GM12865 (cell line): Measurements from ENCODE around the gene NR6A1.
"Not testable (repeated sequence)": the region's sequence is repeated elsewhere in the genome, so short reads cannot be mapped to it uniquely, and the experiment has no call there.

Source experiments
- DNase-seq: peaks from one replicate; pipeline ENCODE4 v3.0.0; 2010; ENCODE audit warnings: low read depth
- H3K4me3 ChIP-seq: 2 replicates; pipeline ENCODE4 v1.5.1; 2011; ENCODE audit warnings: mild to moderate bottlenecking, low read depth, low read length, control low read depth
- TF ChIP-seq, protein P1 (sequence below): IDR thresholded peaks from 2 replicates; pipeline ENCODE4 v1.5.1; 2011; ENCODE audit warnings: low read length, control low read depth, low read depth, inconsistent platforms; ENCODE audit not compliant: insufficient read depth; ENCODE audit errors: missing control alignments

The NR6A1 gene

DNA sequence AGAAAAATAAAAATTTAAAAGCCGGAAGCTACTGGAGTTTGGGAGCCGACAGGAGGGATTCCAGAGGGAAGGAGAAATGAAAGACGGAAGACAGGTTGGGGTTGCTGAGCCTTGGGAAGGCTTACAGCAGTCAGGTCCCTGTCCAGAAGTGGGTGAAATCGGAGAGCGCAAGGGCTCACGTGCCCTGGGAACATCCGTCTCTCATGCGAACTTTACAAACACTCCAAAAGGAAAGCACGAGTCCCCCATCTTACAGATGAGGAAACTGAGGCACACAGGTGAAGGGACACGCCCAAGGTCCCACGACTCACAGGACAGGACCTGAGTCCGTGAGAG lies 5.5 kb upstream of the NR6A1 start:
- TF ChIP-seq, protein P1, sequence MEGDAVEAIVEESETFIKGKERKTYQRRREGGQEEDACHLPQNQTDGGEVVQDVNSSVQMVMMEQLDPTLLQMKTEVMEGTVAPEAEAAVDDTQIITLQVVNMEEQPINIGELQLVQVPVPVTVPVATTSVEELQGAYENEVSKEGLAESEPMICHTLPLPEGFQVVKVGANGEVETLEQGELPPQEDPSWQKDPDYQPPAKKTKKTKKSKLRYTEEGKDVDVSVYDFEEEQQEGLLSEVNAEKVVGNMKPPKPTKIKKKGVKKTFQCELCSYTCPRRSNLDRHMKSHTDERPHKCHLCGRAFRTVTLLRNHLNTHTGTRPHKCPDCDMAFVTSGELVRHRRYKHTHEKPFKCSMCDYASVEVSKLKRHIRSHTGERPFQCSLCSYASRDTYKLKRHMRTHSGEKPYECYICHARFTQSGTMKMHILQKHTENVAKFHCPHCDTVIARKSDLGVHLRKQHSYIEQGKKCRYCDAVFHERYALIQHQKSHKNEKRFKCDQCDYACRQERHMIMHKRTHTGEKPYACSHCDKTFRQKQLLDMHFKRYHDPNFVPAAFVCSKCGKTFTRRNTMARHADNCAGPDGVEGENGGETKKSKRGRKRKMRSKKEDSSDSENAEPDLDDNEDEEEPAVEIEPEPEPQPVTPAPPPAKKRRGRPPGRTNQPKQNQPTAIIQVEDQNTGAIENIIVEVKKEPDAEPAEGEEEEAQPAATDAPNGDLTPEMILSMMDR, result no peak

DNA sequence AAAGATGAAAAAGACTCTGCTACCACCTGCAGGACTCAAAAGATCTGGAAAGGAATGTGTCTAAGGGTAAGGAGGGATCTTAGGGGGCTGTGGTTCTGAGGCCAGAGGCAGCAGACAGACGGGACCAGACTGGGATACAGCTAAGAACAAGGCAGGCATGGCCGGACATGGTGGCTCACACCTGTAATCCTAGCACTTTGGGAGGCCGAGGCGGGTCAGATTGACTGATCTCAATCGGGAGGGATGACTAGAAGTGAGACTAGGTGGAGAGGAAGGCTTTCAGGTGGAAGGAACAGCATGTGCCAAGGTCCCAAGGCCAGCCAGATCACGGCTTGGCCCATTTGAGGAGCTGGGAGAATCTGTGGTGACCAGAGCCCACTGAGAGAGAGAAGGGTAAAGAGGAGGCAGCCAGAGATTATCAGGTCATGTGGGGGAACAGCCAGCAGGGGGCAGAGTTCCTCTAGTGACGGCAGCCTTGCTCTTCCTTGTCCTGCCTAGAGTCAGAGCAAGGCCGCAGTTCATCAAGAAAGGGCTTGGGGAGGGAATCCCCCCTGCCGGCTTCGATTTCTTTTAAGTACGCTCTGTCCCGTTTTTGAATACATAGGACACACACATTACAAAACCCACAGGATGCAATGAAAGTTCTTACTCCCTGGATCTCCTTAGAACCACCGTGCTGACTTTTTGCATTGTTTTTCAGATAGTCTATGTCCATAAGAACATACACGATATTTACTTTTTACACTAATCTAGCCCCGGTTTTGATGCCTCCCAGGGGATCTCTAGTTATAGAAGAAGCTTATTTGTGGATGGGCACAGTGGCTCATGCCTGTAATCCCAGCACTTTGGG lies 3.2 kb upstream of the NR6A1 start:
- peak; percentile 90 for DNase-seq
- TF ChIP-seq, protein P1, result peak; percentile 78
- H3K4me3 ChIP-seq, result no peak overlapping the region

More for the DNA sequence above, 5.5 kb upstream of the NR6A1 start:
- H3K4me3 ChIP-seq, result peak overlapping the region; percentile 38
- no peak for DNase-seq

DNA sequence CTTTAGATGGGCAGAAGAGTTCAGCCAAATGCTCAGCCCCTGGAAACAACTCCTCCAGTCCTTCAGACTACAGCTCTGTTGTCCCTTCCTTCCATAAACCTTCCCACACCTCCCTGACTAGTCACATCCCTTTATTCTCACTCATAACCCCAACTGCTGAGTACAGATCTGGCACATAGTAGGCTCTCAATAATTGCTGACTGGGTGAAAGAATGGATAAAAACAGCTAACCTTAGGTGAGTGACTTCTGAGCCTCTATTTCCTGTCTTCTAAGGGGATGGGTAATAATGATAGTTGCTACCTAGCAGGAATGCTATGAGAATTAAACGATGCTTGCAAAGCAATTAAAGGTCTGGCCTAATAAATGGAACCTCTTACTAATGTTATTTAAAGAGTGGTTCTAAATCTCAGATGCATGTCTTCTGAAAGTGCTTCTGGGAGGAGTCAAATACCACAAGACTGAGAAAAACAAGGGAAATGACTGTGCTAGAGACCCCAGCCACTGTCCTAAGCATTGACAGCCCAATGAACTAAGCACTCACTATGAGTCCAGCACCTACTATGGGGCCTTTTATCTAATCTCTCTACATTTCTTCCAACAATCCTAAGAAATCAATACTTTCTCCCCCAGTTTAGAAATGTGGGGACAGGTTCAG lies 2.5 kb upstream of the NR6A1 start:
- TF ChIP-seq, protein P1, result no peak
- peak; percentile 66 for DNase-seq
- H3K4me3 ChIP-seq, result no peak overlapping the region

DNA sequence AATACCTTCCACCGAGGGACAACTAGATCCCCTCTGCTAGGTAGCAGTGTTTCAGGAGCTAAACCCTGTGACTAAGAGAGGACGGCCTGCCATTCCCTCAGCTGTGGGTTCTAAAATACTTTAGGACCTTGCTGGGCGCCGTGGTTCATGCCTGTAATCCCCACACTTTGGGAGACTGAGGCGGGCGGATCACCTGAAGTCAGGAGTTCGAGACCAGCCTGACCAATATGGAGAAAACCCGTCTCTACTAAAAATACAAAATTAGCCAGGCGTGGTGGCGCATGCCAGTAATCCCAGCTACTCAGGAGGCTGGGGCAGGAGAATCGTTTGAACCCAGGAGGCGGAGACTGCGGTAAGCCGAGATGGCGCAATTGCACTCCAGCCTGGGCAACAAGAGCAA lies 1.8 kb upstream of the NR6A1 start:
- H3K4me3 ChIP-seq, DNase-seq: not testable (repeated sequence)

DNA sequence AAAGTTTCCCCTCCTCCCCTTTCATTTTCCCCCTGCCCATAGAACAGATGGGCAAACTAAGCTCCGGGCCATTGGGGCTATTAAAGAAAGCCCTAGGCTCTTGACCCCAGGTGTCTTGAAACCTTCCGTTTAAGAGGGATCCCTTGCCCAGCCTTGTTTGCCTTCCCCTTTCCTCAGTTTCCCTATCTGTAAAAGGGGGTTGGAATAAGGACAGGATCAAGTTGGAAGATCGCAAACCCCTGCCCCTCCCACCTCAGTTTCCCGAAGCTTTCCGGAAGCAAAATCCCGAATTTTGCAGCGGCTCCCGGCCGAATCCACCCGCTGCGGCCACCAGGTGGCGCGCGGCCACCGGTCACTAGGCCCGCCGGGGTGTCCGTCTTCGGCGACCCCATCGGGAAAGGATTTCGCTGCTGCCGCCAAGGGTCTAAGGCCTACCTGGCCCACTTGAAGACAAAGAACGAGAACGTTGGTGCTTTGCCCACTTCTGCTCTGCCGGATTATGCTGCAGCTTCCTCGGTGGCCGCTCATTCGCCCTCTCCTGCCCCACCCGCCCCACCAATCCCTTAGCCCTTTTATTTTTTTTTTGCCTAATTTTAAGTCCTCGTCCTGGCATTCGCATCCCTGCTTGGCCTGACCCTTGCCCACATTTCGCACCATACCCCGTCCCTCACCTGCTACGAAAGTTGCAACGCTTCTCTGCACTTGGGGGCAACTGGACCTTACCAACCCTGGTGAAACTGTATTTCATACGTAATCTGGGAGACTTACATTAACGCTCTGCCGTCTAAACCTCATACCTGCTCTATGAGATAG lies 962 bp upstream of the NR6A1 start:
- TF ChIP-seq, protein P1, result peak; percentile 85
- peak overlapping the region; percentile 91 for H3K4me3 ChIP-seq
- peak; percentile 62 for DNase-seq

DNA sequence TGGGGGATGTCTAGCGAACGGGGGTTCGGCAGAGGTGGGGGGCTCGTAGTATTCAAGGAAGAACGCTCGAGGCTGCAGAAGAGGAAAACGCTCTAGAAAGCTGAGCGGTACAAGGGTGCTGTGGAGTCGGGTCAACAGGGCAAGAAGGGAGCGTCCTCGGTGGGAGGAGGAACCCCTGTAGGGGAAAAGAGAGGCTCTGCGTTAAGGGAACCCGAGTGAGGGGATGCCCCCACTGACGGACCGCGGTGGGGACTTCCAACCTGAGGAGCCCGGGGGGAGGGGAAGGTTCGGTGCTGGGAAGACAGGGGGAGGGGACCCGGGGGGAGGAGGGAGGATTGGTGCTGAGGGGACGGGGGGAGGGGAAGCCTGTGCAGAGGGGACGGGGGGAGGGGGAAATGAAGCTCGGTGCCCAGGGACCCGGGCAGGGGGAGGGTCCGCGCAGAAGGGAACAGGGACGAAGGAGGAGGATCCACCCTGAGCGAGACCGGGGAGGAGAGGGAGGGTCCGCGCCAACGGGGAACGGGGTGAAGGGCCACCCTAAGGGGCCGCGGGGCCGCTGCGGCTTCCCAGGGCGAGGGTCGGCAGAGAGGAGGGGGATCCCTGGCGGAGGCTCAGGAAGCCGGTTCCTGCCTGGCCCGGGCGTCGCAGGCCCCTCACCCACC lies 621 bp downstream of the NR6A1 start:
- H3K4me3 ChIP-seq, result peak overlapping the region; percentile 91
- TF ChIP-seq, protein P1, result no peak
- peak; percentile 71 for DNase-seq
